Stimulated activated memory B cell treated with anti-CD40 and anti-IgM and Interleukin-4, amounts not matched to agents 10 μg/mL and 1 μg/mL and 100 μg/mL, for 72 hours (primary cell): ENCODE results near the gene NUP43.
"Not testable (repeated sequence)": the region's sequence is repeated elsewhere in the genome, so short reads cannot be mapped to it uniquely, and the experiment has no call there.

ENCODE experiments used
- ATAC-seq: fragments of 150-1000 bp; cut with Tn5 transposase; 2 replicates; pipeline ENCODE4 v1.10.0; 2021
- H3K27ac Mint-ChIP-seq: one replicate; pipeline ENCODE4 v1.8.0; 2022; ENCODE audit warnings: mild to moderate bottlenecking, mixed read lengths
- H3K27me3 Mint-ChIP-seq: one replicate; pipeline ENCODE4 v1.8.0; 2022; ENCODE audit warnings: mixed read lengths
- H3K36me3 Mint-ChIP-seq: one replicate; pipeline ENCODE4 v1.8.0; 2022; ENCODE audit warnings: mixed read lengths
- H3K4me1 Mint-ChIP-seq: one replicate; pipeline ENCODE4 v1.8.0; 2022; ENCODE audit warnings: mixed read lengths
- H3K4me3 Mint-ChIP-seq: one replicate; pipeline ENCODE4 v1.8.0; 2022; ENCODE audit warnings: mild to moderate bottlenecking, moderate library complexity, mixed read lengths
- H3K9me3 Mint-ChIP-seq: one replicate; pipeline ENCODE4 v1.8.0; 2022; ENCODE audit warnings: mixed read lengths

The NUP43 gene

DNA sequence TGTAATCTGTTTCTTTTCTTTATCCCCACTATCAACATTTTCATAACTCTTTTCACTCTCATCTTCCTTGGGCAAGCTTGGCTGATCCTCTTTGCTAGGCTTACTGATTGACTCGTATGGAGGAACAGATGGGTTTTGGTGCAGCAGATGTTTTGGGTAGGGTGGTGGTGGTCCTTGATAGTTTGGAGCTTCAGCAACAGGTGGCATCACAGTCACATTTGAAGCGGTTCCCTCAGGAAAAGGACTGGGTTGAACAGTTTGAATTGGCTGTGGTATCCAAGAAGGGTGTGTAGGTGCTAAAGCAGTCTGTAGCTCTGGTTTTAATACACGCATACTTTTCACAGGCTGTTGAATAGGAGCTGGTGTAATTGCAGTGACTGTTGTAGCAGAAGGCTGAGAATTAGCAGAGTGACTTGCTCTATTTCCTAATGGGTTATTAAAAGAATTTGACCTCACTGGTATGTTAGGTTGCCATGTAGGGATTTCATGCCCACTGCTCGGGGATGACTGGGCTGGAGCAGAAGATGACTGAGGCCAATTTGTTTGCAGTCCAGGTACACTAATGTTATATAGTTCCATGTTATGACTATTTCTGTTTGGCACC, 63.0 kb downstream of the NUP43 start:
- H3K4me1 Mint-ChIP-seq = peaks cover 30% of the 10 kb centered on the region
- no peaks in the 10 kb centered on the region for H3K27me3 Mint-ChIP-seq
- no peak overlapping the region for H3K4me3 Mint-ChIP-seq
- no peak overlapping the region for H3K27ac Mint-ChIP-seq
- H3K9me3 Mint-ChIP-seq = no peaks in the 10 kb centered on the region
- no peak for ATAC-seq
- peaks cover 33% of the 10 kb centered on the region for H3K36me3 Mint-ChIP-seq

DNA sequence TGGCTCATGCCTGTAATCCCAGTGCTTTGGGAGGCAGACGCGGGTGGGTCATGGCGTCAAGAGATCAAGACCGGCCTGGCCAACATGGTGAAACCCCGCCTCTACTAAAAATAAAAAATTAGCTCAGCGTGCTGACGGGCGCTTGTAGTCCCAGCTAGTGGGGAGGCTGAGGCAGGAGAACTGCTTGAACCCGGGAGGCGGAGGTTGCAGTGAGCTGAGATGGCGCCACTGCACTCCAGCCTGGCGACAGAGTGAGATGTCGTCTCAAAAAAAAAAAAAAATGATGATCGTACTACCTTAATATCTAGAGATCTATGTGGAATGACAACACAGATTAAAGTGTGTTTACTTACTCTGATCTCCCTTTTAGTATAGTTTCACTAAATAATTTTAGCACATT, 64.5 kb downstream of the NUP43 start:
- not testable (repeated sequence) for H3K4me3 Mint-ChIP-seq, H3K27me3 Mint-ChIP-seq, H3K27ac Mint-ChIP-seq, ATAC-seq, H3K9me3 Mint-ChIP-seq
- peaks cover 34% of the 10 kb centered on the region for H3K36me3 Mint-ChIP-seq
- peaks cover 20% of the 10 kb centered on the region for H3K4me1 Mint-ChIP-seq

DNA sequence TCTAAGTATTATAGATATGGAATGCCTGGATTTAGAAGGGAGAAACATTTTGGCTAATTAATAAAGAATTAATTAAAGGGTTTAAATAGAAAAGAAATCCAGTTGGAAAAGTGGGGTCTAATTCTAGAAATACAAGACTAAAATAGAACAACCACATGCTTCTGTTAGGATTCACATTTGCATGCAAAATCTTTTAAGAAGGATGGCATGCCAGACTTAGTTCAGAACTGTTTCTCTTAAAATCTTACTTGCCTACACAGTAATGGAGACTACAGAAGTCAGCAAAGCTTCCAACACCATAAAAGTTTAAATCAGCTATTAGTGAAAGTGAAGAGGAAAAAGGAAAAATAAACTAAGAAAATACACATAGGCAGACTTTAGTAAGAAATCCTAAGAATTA, 65.1 kb downstream of the NUP43 start:
- Mint-ChIP-seq H3K27ac (no peak overlapping the region), H3K4me1 (peaks cover 14% of the 10 kb centered on the region), H3K9me3 (no peaks in the 10 kb centered on the region), H3K27me3 (no peaks in the 10 kb centered on the region), H3K4me3 (no peak overlapping the region), H3K36me3 (peaks cover 32% of the 10 kb centered on the region)
- ATAC-seq = no peak

DNA sequence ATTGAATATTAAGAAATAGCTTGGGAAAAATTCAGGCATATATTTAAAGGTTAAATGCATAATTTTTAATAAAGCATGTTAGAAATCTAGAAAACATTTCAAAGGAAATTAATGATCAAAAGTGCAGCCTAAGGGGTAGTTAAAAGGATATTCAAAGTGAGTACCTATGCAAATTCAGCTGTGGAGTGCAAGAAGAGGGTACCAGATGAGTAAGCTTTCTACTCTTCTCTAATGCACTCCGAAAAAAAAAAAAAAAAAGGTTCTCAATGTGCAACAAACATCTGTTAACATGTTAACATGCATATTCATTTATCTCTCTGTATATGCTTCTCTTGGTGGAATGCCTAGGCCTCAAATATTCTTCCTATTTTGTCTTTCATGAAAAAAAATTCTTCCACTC, 65.8 kb downstream of the NUP43 start:
- Mint-ChIP-seq H3K36me3 (peaks cover 29% of the 10 kb centered on the region), H3K27me3 (no peaks in the 10 kb centered on the region), H3K9me3 (no peaks in the 10 kb centered on the region), H3K27ac (no peak overlapping the region), H3K4me1 (peaks cover 12% of the 10 kb centered on the region), H3K4me3 (no peak overlapping the region)
- no peak for ATAC-seq
